GM23338 (cell line): ENCODE measurements around the gene IFNLR1.

Experiments
- CREB1 ChIP-seq: fragments of 250-450 bp; sonication (Bioruptor Pico); IDR thresholded peaks from 2 replicates; pipeline ENCODE4 v1.5.0; 2020; ENCODE audit warnings: low read depth, mild to moderate bottlenecking, moderate library complexity
- CTCF ChIP-seq, 2 experiments: fragments of 200-600 bp in 1 of 2; sonication (generic) in 1 of 2; conservative IDR thresholded peaks; 2 replicates each; pipeline versions ENCODE4 v1.5.1 to v1.6.1; 2016 to 2017; ENCODE audit warnings: antibody characterized with exemption in 2 of 2, low read depth in 2 of 2, mild to moderate bottlenecking in 2 of 2, moderate library complexity in 1 of 2
- ETS1 ChIP-seq: IDR thresholded peaks from 2 replicates; pipeline ENCODE4 v1.6.1; 2016; ENCODE audit warnings: antibody characterized with exemption
- EZH2 ChIP-seq: fragments of 200-600 bp; sonication (generic); IDR thresholded peaks from one replicate; pipeline ENCODE4 v1.8.0; 2017; ENCODE audit warnings: antibody characterized with exemption, mild to moderate bottlenecking, low read depth; ENCODE audit not compliant: unreplicated experiment
- EZH2phosphoT487 ChIP-seq: fragments of 200-600 bp; sonication (generic); IDR thresholded peaks from one replicate; pipeline ENCODE4 v1.8.1; 2018; ENCODE audit warnings: antibody characterized with exemption; ENCODE audit not compliant: unreplicated experiment
- JUNB ChIP-seq: IDR thresholded peaks from one replicate; pipeline ENCODE4 v1.6.1; 2016; ENCODE audit warnings: antibody characterized with exemption; ENCODE audit not compliant: unreplicated experiment
- NANOG ChIP-seq: IDR thresholded peaks from 2 replicates; pipeline ENCODE4 v1.6.1; 2016; ENCODE audit warnings: antibody characterized with exemption, borderline replicate concordance
- POLR2AphosphoS5 ChIP-seq: IDR thresholded peaks from 2 replicates; pipeline ENCODE4 v1.6.1; 2016; ENCODE audit warnings: antibody characterized with exemption, low read depth
- REST ChIP-seq: IDR thresholded peaks from one replicate; pipeline ENCODE4 v1.6.1; 2018; ENCODE audit warnings: antibody characterized with exemption; ENCODE audit not compliant: unreplicated experiment
- STAT1 ChIP-seq: IDR thresholded peaks from one replicate; pipeline ENCODE4 v1.6.1; 2016; ENCODE audit warnings: antibody characterized with exemption; ENCODE audit not compliant: unreplicated experiment
- ZNF114 ChIP-seq: fragments of 250-450 bp; sonication (Bioruptor Pico); IDR thresholded peaks from 2 replicates; pipeline ENCODE4 v1.5.0; 2020; ENCODE audit warnings: mild to moderate bottlenecking, moderate library complexity
- ZNF331 ChIP-seq: fragments of 250-450 bp; sonication (Bioruptor Pico); IDR thresholded peaks from 2 replicates; pipeline ENCODE4 v1.5.0; 2020; ENCODE audit warnings: low read depth, mild to moderate bottlenecking, moderate library complexity
- ZNF462 ChIP-seq: fragments of 250-450 bp; sonication (Bioruptor Pico); IDR thresholded peaks from 2 replicates; pipeline ENCODE4 v1.5.0; 2020; ENCODE audit warnings: mild to moderate bottlenecking, moderate library complexity

GRCh38 chr1:24221246-24221645, 34.2 kb upstream of the IFNLR1 start:
- no peak for TF ChIP-seq CTCF (conservative IDR thresholded peaks at IDR 0.05; ENCODE audit: low read depth in 2 of 2)
- no peak for TF ChIP-seq POLR2AphosphoS5
- no peak for TF ChIP-seq STAT1
- no peak for TF ChIP-seq ETS1
- no peak for TF ChIP-seq NANOG
- TF ChIP-seq ZNF462 (CRISPR knock-in tag) = no peak
- no peak for TF ChIP-seq EZH2phosphoT487
- no peak for TF ChIP-seq REST
- TF ChIP-seq EZH2 = no peak
- TF ChIP-seq ZNF114 (CRISPR knock-in tag) = no peak
- TF ChIP-seq JUNB = no peak
- no peak for TF ChIP-seq ZNF331 (CRISPR knock-in tag)
- no peak for TF ChIP-seq CREB1 (CRISPR knock-in tag)
